ENCODE results near the gene FOXN3.

- no peak for TF ChIP-seq CTCF (optimal IDR thresholded peaks at IDR 0.05 in 1 of 3, IDR thresholded peaks at IDR 0.05 in 1 of 3, conservative IDR thresholded peaks at IDR 0.05 in 1 of 3; ENCODE audit: extremely low read depth in 1 of 3, insufficient read depth in 2 of 3, low read length in 3 of 3)
- no peak for TF ChIP-seq EZH2 (IDR thresholded peaks at IDR 0.05; ENCODE audit: low read length)
These were observed 230.8 kb downstream of the FOXN3 start for GRCh38 chr14:89185919-89186855.
